GM21447 (cell line): ENCODE measurements around the gene COL5A2.

ENCODE experiments used
- ATAC-seq: cut with Tn5 transposase; IDR thresholded peaks from one replicate; pipeline ENCODE4 v1.9.1; 2021; ENCODE audit not compliant: unreplicated experiment

COL5A2 gene

DNA sequence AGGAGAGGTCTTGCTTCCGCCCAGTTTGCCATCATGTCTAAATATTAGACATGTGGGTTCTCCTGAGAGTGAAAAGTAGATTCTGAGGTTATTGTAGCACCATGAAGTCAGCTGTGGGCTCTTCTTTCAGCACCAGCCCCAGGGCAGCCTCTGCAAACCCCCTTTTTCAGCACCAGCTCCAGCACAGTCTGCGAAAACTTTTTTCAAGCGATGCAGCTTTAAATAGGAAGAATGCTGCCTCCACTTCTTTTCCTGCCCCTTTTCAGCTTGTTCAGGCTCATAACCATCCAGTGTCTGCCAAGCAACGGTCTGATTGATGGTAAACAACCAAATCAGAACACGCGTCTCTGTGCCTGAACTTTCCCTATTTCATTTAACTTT, at the start of gene COL5A2:
TSS of gene COL5A2 (minus strand) at position 192 of the 381 bp plus-strand sequence. CDS start at position 35, 157 bp downstream.
- ATAC-seq = no peak

DNA sequence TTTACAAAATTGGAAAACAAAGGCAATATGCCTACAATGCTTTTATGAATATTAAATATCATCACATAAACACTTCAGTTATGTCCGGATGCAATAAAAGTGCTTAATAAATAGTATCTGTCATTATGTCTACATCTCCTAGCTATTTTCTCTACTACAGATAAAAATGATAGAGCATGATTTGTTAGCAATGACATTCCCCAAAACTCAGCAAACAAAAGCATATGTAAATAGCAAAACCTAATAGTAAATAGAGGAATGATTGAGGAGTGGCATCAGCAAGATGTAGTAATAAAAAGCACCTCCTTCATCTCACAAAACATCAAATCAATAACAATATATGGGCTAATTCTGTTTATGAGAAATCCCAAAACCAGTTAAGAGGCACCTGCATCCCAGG, 46.5 kb upstream of the COL5A2 start:
- no peak for ATAC-seq

DNA sequence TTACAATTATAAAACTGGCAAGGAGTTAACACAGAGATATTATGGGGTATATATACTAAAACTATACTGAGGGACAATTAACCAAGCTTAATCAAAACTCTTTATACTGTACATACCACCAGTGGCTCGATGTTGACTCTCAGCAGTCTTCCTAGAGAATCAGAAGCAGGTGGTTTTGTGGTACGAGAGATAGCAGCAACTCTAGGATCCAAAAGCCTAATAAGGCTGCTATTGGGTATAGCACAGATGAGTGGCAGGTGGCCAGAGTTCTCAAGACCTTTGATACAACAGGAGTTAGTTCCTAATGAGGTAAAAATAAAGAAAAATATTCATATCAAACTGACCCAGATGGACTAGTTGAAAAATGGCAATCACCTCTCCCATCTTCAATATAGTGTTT, 45.5 kb upstream of the COL5A2 start:
- ATAC-seq = no peak

DNA sequence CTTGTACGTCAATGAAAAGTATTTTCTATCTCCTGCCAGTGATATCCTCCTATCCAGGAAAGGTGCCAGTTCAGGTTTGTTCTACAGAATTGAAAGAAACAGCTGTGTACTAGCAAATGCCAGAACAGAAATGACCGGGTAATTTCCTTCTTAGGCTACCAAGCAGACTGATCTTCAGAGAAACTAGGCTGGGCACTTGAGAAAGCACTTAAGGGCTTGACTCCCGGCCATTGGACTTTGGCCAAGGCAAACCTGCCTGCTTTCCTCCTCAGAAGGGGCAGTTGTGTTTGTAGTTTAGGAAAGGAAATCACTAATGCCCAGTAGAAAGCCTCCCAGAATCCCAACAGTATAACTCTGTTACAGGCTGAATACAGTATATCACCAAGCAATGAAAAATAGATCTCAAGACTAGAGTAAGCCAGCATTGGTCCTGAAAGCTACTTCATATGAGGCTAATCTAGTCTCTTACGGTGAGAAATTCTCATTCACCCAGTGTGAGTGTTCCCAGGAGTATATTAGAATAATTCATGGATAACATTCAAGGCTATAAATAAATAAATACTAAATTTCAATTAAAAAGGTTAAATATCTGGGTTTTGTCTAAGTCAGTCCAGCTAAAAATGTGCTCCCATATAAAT, 43.0 kb upstream of the COL5A2 start:
- ATAC-seq = no peak

DNA sequence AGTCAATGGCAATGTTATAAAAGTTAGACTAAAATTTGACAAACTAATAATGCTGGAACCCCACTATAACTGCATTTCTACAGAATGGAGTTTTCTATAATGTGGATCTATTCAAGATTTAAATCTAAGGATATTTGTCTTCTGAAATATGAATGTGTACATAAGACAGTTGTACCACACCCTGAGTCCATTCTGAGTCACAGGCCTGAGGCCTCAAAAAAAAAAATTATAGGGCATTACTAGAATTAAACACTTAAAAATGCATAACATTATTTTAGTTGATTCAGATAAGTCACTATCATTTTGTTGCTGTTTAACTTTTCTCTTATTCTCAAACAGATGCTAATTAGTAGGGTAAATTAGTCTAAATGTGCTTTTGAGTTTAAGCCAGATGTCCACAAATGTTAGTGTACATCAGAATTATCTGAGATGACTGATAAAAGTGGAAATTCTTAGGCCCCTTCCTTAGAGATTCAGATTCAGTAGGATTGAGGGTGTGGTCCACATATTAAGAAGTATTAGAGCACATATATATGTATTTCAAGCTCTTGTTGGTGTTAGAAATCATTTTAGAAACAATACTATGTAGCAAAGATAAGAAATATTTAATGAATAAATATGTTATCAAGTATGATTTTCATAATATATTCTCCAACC, 42.4 kb upstream of the COL5A2 start:
- ATAC-seq = no peak

DNA sequence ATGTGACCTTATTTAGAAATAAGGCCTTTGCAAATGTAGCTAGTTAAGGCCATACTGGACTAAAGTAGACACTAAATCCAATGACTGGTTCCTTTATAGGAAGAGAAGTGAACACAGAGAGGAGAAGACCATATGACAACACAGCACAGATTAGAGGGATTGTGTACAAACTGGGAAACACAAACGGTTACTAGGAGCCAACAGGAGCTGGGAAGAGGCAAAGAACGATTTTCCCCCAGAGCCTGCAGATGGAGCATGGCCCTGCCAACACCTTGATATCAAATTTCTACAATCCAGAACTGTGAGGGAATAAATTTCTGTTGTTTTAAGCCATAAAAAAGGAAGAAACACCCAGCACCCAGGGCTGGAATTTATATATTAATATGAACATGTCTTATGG, 38.7 kb upstream of the COL5A2 start:
- no peak for ATAC-seq

DNA sequence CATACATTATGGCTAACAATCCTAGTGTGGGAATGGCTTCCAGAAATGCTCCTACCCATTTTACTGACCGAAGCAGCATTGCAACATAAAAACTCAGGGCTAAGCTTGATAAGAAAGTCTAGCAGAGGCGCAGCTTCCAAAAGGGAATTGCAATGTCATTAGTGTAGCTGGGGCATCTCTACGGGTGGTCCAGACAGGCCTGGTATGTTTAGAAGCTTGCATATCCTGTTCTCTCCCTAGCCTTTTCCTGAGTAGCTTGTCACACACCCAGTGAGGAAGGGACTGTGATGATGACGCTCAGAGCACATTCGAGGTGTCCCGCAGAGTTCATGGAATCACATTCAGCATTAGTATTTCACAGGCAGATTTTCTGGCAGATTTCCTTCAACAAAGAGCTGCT, 38.0 kb upstream of the COL5A2 start:
- no peak for ATAC-seq

DNA sequence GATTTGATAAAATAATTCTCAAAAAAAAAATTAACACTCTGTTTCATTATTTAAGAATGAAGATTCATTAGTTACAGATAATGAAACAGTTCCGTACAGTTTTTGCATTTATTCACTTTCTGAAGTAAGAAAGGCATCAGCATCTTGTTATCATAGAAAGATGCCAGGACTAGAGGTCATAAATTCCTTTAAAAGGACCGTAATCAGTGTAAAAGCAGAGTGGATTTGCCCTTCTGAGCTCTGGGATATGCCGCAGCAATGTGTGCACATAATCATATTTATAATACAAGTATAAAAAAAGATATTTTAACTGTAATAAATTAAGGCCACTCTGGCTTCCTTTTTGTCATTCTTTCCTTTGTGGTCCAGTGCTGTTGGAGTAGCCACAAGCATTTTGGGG, 37.5 kb upstream of the COL5A2 start:
- no peak for ATAC-seq

DNA sequence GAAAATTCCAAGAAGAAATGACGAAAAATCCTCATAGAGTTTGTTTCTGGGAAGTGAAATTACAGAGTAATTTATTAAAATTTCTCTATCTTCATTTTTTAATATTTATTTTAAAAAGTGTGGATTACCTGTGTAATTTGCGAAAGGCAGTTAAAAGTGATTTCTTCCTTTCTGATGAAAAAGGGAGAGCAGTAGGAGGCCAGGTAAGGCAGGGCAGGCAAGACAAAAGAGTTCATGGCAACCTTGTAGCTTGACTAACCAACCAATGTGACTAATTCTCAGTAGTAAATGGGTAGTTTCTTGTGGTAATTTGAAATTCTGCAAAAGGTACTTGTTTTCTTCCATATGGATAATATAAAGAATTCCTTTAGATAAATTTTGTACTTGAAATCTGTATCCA, 34.9 kb upstream of the COL5A2 start:
- no peak for ATAC-seq

DNA sequence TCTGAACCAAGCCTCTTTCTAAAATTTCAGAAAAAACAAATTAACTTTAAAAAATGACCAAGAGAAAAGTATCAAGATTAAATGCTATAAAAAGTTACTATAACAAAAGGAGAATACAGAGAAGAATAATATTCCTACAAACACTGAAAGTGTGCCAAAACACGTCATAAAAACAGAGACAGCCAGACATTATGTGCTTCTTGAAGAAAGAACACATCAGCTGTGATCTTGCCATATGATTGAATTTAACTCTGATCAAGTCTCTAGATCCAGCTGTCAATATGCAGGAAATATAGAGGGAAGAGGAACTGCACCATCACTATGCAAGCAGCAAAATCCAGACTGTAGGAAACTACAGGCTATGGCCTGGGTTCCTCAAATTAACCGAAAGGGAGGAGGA, 33.7 kb upstream of the COL5A2 start:
- no peak for ATAC-seq

DNA sequence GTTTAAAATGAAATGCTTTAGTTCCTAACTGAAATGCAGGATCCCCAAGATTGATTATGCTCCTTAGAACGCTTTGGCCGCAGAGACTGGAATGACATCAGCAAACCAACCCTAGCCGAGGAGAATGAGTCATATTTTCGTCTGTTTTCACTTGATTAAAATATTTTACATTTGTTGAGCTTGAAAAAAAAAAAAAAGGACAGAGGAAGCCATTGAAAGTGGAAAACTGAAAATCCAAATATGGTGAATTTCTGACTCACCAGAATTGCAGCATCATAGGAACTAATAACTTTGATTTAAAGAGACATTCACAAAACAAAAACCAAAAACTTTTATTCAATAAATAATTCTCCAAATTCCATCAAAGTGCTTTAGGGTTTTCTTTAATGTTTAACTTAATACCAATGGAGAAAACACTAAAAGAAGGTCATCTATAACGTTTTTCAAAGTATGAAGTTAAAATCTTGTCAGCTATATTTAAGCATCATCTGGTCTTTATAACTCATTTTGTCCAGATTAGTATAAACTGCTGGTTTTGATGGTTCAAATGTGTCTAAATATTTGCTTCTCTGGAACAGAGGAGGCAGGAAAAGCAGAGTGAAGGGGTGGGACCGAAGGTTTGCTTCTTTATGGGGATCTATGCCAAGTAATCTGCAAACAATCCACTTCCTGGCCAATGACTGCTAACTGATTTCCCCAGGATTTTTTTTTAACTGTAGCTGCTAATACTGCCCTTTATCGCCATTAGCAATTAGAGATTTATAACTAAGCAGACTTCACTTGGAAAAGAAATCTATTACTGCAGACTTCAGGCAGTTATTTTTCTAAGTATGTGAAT, 30.9 kb upstream of the COL5A2 start:
- ATAC-seq = no peak

DNA sequence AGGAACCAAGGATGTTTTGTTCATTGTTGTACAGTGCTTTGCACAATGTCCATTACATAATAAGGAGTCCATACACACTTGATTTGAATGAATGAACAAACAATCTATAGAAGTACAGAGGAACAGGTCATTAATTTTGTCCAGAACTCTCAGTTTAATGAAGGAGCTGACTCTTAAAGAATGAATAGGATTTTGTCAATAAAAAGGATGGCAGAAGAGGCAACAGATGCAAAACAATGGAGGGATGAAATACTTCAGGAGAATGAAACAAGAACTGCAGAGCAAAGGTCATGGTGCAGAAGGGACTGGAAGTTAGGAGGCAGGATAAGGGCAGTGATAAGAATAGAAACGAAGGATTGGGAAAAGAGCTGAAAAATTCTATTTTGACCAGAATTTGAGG, 28.7 kb upstream of the COL5A2 start:
- ATAC-seq = no peak

DNA sequence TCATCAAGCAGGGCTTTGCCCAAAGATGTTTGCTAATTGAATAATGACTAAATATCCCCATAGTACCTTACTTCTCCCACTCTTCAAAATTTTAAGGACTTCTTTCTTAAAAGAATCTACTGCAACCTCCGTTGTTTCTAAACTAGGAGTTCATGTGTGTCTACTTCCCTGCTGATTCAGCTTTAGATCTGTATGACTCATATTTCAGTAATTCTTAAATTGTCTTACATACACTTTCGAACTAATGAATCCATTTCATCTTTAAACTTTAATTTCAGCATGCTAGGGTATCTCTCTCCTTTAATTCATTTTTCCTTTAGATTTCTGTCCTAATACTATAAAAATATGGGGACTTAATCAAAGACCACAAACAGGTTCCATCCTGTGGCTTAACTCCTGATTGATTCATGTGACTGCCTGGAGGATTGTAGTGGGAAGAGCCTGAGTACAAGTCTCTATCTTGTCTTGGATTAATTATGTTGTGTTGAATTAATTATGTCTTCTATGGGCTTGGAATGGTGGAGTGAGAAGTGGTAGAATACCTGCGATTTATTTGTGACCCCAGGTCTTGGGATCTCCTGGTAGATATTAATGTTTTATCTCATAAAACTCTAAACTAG, 24.9 kb upstream of the COL5A2 start:
- ATAC-seq = no peak

DNA sequence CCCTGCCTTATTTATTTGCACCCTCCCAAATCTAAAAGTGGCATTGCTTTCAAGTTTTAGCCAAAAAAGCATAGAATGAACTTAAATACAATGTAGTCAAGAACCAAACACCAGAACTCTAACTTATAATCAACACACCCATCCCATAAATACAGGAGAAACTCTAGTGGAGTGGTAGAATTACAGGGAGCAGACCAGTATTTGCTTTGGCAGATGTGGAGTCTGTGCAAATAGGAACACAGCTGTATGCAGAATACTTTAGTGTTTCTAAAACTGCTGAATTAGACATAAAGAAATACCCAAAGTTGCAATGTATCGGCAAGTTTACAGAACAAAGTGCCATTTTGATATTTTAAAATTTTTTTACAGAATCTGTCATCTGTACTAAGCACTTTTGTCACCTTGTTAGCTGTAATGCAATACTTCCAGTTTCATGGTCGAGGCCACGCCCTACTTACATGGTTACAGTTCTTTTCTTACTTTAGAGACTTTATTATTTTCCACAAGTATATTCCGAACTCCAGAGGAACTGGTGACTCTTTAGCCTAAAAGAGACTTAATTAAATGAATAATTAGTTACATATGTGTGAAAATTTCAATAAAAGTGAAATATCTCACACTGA, 23.7 kb upstream of the COL5A2 start:
- ATAC-seq = no peak

DNA sequence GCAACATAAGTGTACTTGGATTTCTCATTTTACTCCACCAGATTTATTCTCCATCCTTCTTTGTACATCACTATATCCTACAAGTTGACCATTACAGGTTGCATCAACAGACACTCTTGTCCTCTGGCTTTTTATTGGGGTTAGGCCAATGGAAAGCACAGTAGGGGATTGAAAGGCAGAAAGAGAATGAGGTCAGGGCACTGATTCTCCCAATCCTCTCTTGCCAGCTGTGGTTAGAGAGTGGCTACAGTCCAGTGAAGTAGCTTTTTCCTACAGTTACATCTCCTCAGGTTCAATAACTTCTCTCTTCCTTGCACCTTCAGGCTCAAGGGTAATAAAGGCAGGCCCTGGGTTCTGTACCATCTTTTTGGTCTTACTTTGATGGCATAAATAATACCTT, 20.2 kb upstream of the COL5A2 start:
- no peak for ATAC-seq

DNA sequence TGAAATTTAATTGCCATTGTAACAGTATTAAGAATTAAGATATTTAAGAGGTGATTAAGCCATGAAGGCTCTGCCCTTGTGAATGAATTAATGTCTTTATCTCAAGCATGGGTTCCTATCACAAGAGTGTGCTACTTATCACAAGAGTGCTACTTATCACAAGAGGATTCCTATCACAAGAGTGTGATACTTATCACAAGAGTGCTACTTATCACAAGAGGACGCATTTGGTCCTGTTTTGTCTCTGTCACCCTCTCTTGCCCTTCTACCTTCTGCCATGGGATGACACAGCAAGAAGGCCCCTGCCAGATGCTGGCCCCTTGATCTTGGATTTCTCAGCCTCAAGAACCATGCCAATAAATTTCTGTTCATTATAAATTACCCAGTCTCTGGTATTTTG, 13.2 kb upstream of the COL5A2 start:
- no peak for ATAC-seq

DNA sequence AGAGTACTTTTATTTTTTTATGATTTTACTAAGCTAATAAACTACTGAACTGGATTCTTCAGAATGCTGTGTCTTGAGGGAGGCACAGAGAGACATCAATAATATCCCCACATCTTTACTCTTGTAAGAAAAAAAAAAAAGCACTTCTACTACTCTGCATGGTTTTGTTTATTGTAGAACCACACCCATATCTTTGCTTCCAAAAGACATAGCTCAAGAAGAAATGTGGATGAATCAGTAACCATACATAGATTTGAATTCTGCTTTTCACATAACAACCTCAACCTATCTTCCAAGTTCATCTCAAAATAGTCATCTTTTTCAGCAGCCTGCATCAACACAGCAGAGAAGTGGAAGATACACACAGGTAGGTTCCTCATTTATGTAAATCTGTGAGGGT, 12.2 kb upstream of the COL5A2 start:
- ATAC-seq = no peak

DNA sequence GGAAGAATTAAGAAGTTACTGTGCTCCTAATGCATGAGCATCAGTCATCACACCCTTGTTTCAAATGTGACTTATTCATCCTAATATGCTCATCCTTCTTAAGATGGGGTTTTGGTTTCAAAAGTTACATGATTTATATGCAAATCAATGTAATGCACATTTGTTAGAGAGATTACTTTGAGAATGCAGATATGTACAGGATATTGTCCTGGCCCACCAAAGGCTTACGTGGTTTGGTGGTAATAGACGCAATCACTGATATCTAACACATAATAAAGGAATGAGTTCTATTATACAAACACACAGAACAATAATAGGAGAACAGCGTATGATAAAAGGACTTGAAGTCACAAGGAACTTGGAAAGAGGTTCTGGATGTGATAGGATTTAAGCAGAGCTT, 11.1 kb upstream of the COL5A2 start:
- ATAC-seq = no peak

DNA sequence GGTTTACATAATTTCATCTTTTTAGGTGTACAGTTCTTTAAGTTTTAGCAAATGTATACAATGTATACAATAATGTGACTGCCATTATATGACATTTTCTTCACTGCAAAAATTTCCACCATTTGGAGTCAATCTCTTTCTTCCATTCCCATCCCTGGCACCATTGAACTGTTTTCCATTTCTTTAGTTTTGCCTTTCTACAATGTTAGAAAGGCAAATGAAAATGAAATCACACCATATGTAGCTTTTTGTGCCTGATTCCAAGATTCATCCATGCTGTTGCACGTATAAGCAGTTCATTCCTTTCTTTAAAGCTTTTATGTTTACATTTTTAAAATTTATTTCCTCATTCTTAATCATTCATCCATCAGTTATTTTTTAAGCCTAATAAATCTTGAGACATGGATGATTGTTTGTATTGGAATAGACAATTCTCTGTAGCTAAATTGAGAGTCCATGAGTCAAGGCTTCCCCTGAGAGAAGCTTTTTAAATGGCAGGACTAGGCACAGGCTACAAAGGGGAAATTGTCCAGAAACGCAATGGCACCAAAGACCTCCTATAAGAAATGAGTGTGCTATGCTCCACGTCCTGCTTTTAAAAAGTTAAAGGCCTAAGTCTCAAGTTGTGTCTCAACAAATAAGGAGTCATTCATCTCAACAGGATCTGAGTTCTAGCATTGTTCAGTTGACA, 8.7 kb upstream of the COL5A2 start:
- ATAC-seq = no peak

DNA sequence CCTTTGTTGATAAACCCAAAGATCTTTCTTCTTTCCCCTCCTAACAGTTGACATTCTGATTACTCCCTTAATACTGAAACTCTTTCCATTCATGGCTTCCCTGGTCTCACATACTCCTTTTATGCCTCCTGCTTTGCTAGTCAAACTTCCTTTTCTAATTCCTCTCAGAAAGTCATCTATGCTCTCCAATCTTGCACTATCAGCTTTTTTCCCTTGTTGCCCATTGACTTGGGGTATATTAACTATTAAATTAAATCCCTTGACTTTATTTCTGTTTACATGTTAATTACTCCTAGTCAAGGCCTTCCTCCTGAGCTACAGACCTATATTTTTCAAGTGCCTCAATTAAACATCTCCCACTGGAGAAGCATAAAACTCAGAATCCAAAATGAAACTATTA, 3.6 kb upstream of the COL5A2 start:
- no peak for ATAC-seq

DNA sequence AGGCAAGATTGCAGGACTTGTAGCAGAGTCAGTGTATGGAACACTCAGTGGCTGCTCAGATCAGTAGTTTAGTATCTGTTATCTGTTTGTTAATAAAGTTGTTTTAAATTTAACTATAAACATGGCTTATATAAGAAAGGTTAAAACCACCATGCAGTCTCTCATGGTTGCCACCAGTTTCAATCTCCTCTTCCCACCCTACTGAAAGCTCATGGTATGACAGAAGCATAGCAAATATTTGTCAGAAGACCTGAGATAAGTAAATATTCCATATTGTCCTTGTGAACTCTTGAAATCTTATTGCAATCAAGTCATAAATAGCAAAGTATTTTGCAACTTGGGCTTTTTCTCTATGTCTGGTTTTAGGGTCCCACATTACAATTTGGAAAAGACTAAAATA, 2.1 kb upstream of the COL5A2 start:
- no peak for ATAC-seq
